ENCODE measurements around the gene PLPPR1.
A peak's percentile ranks its signal among the peaks of the same experiment; 100 is the strongest.
"Not testable (repeated sequence)": the region's sequence is repeated elsewhere in the genome, so short reads cannot be mapped to it uniquely, and the experiment has no call there.

Gene PLPPR1

DNA sequence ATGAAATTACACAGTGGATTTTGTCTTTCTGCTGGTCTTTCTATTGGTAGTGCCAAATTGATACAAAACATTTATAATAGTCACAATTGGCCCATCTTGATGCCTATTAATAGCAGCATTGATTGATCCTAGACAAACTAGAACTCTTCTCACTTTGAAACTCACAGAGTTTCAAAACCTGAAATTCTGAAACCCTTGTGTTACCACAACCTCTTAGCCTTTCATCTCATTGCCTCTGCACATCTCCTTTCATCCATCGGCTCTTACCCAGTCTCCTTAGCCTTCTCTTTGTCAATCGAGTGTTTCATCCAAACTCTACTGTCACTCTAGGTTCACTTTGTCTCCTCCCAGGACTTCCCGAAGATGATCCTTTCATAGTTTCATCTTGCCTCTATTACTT is 22.1 kb downstream of the PLPPR1 start:
- no peak for DNase-seq

DNA sequence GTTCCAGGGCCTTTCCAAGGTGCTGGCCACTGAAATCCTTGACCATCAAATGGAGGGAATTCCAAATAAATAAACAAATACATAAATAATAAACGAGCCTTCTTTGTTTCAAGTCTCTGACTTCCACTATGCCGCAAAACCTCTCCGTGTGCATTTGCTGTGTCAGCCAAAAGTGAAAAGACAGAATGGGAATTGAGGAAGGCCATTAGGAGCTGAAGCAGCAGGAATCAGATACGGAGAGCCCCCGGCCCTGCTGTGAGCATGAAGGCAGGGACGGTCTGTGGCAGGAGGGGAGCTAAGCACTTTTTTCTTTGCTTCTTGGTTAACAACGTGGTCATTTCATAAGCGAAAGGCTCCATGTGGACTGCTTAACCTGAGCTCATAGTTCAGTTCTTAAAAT is 26.1 kb downstream of the PLPPR1 start:
- no peak for DNase-seq

DNA sequence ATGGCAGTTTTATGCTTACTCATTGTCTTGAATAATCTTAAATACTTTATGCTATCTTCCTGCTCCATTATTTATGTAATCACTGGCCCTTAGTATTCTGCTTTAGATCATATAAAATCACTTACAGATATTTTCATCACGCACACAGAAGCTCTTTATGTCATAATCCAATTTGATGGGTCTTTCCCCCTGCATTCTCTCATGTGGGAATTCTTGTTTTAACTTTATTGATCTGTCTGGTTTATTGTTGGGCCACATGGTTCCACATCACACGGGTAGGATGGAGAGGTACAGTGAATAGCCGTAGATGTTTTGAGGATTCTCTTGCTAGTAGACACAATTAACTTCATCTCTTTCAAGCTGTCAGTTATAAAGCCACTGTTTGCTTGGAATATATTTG is 27.0 kb downstream of the PLPPR1 start:
- DNase-seq, result no peak

DNA sequence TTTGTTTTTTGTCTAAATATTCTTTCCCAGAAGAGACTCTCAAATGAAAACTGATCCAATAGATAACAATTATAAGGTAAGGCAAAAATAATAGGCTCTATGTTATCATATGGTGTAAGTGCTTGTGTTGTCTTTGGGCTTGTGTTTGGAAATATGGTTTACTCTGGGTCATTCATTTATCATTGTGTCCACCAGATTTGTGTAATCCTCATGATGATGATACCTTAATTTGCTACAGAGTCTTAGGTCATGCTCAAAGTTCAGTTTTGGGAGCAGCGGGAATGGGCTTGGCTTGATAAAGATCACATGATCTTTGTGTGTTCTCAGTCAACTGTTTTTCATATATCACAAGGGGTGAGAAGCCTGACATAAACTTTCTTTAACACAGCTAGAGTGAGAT is 34.2 kb downstream of the PLPPR1 start:
- no peak for DNase-seq

DNA sequence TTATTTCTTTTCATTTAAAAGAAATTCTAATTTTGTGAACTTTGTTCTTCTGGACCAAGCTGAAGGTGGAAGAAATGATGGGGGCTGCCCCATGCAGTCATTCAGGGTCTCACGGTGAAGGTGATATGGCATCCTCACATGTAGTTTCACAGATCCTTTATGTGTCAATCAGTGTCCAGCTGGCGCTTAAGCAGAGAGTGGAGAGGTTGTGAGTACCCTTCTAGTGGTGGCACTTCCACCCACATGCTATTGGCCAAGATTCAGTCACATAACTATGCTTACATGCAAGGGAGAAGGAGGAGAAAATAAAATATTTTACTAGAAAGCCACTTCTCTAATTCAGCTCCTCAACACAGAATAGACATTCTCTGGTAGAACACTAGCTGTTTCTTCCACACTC is 34.7 kb downstream of the PLPPR1 start:
- no peak for DNase-seq

DNA sequence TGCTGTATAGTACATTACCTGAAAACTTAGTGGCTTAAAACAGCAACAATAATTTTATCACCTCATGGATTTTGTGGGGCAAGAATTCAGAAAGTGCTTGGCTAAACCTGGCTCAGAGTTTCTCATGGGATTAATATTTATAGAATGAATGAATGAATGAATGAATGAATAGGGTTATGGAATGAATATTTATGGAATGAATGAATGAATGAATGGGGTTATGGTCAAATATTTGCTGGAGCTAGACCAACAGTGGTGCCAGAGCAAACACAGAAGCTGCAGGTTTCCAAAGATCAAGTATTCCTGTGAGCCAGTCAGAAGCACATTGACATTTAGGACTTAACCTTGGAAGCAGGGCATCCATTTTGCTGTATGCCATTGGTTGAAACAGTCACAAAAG is 35.7 kb downstream of the PLPPR1 start:
- no peak for DNase-seq

DNA sequence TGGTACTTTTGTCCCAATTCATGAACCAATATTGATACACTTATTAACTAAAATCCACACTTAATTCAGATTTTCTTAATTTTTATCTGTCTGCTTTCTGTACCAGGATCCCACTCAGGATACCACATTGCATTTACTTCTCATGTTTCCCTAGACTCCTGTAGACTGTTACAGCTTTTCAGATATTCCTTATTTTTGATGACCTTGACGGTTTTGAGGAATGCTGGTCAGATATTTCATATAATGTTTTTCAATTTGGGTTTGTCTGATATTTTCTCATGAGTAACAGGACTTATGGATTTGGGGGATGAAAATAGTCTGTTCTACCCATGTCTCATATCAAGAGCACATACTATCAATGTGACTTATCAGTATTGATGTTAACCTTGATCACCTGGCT is 37.4 kb downstream of the PLPPR1 start:
- no peak for DNase-seq

DNA sequence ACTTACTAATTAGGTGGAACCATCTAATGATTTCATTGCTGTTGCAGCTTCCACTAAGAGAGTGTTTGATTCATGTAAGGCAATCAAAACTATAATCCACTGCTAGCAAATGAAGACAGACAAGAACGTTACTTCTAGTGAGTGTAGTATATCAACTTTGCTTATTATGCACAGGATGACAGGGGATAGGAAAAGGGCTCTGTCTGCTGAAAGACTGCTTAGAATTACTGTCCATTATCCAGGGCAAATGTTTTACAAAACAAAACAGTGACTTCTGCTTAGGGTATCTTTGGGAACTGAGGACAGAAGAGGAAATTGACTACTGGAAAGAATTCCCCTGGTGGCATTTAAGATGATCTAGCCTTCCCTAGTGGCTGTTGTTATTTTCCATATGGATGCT is 40.2 kb downstream of the PLPPR1 start:
- no peak for DNase-seq

DNA sequence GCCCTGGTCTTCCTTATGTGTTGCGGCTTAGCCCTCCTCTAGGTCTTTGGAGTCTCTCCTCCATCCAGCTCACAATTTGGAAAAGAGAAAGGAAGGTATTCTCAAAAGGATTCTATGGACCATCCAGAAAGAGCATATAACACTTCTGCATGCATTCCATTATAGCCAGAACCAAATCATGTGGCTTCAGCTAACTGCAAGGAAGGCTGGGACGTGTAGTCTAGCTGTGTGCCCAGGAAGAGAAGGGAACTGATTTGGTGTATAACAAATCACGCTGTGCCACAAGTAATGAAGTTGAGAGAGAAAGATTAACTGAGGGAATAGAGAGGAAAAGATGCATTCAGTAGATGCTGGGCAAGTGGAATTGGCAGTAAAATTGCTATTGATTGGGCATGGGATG is 43.7 kb downstream of the PLPPR1 start:
- DNase-seq, result no peak

DNA sequence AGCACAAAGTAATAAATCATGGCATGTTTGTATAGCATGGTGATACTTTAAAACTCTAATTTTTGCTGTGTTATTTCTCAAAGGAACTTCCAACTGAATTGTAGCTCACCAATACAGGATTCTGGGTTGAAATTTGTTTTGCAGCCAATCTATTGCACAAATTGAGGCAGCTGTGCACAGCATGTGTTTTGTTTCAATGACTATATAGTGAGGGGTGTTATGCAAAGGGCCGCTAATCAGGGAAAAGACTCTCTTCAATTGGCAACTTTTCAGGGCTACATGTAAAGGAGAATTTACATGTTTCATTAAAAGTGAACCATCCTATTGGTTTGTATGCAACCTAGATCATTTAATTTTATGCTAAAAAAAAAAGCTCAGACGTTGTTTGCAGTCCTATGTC is 44.6 kb downstream of the PLPPR1 start:
- DNase-seq, result no peak

DNA sequence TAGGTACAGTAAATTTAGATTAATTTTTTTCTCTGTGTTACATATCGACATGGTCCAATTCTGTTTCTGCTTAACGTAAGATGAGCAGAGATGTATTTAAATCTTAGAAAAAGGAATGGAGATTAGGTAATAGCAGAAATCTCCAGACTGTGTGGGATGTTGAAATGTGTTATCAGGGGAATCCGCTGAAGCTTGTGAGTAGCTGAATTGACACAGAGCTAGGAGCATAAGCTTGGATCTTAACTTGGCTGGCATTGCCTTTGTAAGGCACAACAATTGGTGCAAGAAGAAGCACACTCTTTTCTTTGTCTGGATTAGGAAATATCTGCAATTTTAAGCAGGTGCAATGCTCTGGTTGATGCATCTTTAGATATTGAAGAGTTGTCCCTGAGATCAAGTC is 53.1 kb downstream of the PLPPR1 start:
- DNase-seq, result no peak

DNA sequence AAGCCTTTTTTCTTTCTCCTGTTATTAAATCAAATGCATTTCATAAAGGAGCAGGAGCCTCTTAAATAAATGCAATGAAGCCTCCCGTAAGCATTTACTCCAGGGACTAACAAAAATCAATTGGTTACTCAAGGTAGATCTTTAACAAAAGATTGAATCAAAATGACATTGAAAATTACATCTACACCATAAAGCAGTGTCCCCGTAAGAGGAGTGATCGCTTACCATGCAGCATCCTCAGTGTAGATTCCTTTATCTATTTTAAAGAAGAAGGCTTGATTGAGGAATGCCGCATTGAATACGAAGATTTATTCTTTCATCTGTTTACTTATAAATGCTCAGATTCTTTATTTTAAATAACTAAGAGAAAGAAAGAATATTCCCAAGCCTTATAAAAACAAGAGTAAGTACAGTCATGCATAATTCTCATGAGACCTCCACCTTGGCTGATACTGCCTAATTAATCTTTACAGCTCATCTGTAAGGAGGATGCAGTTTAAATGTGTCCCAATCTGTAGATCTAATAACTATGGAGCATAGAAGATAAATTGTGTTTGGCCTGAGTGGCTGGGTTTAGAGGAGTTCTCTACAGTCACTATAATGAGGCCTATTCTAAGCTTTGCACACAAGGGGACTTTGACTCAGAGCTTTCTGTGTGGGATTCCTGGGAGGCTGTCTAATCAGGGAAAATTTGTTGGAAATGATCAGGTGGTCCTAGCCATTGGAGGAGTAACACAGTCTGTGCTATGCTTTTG is 55.1 kb downstream of the PLPPR1 start:
- DNase-seq, result no peak

DNA sequence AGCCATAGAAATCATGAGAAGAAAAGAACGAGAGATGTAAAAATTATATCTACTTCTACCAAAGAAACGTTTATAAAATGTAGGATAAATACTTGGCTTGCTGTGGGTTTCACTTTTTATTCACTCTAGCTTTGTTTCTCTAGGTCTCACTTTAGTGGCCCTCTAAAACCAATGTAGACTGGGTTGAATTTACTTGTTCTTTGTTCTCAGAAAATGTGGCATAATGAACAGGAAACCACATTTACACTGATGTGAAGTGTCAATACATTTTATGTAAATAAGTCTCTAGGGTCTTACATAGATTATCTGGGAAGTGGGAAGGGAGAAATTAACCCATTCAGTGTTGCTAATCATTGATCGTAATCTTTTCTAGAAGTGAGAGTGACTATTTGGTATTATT is 58.9 kb downstream of the PLPPR1 start:
- no peak for DNase-seq

DNA sequence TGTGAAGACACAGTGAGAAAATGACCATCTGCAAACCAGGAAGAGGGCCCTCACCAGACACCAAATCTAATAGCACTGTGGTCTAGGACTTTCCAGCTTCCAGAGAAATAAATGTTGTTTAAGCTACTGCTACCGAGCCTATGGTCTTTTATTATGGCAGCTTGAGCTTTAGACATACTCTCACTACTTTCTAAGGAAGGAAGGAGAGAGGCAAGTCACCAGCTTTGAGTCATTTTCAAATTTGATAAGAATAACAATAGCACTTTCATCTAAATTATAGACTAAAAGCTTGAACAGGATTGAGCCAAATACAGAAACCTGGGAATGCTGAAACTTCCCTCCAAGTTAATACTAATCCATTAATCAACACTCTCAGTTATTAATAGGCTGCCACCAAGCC is 64.4 kb downstream of the PLPPR1 start:
- DNase-seq, result no peak

DNA sequence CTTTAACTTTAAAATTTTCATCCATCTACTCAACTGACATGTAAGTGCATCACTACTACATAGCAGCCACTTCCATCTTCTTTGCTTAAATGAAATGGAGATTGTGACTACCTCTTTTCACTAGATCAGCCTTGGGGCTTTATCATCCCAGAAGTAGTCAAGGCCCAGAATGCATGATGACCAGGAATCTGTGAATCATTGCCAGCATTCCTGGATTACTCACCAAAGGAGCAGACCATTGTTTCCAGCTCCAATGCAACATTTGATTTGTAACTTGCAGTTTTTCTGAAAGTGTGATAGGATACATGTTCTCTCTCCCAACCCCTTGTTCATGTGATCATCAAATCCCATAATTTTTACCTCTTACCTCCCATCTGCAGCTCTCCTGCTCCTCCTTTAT is 65.1 kb downstream of the PLPPR1 start:
- no peak for DNase-seq

DNA sequence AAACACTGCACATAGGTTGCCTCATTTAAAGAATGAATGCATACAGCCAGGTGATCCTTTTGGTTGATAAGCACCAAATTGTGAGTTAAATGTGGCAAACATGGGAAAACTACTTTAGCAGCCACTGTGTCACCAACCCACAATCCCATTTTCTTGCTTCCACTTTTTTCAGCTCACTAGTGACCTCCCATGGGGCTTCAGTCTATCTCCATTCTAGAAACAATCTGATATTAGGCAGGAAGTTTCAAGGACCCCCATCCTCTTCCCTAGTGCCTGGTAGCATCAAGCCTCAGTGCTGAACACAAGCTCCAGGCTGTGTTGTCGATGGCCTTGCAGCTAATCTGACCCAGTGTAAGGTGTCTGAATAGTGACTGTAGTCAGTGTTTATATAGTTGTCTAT is 66.2 kb downstream of the PLPPR1 start:
- no peak for DNase-seq

DNA sequence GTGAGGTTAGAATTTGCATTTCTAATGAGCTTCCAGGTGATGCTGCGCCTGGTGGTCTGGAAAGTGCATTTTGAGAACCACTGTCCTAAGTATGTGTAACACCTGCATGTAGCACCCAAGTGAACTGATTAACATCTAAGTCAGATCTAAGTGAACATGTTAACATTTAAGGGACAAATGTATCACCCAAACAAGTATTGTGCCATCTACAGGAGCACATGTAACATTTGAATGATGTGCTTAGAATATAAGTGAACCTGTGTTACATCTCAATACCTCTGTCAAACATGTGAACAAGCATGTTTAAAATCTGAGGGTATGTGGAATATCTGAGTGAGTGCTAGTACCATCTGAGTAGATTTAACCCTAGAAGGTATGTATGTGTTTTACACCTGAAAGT is 68.7 kb downstream of the PLPPR1 start:
- DNase-seq, result no peak

DNA sequence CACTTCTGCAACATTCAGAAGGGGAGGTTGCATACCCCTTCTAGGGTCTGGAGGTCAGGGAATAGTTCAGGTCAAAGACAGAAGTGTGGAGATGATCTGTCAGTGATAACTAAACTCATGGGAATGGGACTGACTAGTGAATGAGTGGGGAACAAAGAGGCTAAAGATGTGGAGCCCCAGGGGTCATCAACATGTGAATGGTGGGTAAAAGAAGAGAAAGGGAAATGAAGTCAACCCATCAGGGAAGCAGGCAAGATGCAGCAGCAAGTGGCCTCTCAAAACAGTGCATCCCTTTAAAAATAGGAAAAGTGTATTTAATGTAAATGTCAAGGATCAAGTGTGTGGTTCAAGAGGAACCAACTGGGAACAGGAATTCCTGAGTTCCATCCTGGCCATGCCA is 69.9 kb downstream of the PLPPR1 start:
- no peak for DNase-seq

DNA sequence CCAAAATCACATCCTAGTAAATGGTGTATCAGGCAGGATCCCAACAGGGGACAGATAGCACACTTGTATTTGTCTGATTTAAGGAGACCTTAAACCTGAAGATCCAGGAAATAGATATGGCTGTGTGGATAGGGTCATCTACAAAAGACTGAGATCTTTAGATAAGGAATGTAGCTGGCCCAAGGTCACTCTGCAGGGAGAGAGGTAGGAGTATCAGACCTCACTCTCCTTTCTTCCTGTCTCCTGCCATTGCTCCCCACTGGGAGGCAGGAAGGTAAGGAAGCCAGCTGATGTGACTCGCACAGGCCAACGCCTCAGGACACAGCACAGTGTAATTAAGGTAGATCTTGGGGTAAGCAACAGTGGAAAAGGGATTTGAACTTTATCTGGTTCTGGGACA is 85.8 kb downstream of the PLPPR1 start:
- no peak for DNase-seq

DNA sequence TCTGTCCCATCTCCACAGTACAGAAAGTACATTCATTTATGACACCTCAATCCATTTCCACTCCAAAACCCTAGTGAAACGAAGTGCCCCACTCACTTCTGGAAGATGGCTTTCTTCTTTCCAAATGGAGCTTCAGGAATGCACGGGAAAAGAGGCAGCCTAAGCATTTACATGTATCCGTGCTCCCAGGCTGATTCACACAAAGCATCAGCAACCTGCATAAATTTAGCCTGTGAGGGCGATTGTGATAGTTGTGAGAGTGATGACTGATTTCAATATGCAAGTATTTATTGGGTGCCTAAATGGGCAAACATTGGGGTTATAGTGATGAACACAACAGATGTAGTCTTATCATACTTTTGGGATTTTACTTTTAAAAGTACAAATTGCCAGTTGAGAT is 86.6 kb downstream of the PLPPR1 start:
- DNase-seq, result no peak

DNA sequence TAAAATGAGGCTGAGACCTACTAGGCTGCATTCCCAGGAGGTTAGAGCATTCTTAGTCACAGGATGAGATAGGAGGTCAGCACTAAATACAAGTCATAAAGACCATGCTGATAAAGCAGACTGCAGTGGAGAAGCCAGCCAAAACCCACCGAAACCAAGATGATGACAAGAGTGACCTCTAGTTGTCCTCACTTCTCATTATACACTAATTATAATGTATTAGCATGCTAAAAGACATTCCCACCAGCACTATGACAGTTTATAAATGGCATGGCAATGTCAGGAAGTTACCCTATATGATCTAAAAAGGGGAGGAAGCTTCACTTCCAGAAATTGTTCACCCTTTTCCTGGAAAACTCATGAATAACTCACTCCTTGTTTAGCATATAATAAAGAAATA is 88.6 kb downstream of the PLPPR1 start:
- DNase-seq, result no peak

DNA sequence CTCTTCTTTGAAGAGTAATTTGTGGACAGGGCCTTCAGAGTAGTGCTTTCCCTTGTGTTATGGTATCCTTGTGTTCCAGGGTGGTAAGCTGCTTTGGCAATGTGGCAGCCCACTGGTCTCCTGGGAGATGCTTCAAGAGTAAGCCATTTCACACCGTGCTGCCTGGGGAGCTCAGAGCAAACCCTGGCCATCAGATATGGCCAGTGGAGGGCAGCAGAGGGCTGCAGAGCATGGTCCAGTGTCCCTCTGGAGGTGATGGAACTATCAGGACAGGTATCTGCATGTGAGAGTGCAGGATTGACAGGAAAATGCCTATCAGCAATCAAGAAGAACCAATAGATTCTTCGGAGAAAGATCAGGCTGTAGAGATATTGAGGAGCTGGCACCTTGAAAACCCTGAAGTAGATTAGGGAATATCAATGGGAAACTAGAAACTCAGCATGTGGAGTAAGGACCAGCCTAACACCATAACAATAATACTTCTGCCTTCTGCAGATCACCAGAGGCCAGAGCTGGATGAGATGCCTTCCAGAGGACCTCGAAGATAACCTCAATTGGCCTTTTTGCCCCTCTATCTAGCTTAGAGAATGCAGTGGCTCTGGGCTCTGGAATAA is 90.8 kb downstream of the PLPPR1 start:
- DNase-seq, result peak; percentile 11 to 44 (median 18)

DNA sequence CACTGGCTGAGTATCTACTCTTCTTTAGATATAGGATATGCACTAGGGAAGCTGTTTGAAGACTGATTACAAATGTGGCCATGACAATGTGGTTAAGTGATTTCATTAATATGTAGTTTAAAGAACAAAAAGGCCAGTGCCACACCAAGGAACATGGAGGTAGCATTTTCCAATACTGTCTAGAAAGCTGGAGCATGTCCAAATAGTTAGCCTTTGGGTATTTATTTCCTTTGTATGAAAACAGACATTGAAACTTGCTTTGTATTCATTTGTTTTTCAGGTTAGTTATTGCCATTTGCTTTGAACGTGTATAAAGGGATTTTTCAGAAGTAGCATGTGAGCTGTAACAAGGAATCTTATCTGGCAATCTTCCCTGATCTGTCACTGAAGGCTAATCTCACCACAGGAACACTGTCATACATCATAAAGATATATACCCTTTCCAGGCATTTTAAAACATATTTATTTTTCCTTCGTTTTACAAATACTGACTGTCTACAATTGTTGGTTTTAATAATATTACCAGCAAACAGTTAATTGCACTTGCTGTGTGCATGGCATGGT is 93.4 kb downstream of the PLPPR1 start:
- DNase-seq, result no peak

DNA sequence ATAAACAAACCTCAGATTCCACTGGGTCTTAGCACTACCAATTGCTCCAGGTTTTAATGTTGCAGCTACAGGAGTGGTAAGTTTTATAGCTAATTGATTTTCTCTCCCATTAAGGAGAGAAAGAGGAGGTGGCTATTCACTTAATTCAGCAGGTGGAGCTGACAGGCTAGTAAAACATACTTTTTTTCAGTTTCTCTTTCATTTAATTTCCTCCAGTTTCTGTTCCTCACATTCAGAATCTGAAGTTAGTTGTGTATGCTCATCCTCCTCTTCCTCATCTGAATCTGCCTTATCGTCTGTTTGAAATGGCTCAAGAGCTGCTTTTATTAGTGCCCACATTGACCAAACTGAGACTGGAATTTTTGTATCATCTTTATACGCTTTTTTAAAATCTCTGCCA is 98.0 kb downstream of the PLPPR1 start:
- no peak for DNase-seq

DNA sequence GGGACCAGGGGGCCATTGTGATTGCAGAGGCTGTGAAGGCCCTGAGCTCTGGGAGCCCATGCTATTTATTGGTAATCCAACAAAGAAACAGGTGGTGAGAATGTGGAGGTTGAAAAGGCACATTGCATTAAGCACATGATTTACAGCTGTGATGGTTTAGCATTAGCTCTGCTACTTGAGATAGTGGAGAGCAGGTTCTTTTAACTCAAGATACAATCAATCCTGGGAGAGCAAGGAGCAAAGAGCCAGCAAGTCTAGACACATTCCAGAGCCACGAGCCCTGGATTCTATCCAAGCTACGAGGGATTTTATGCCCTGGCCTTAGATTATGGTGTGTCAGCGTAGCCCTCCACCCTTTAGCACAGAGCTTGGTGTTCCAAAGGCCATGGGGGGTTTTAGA is 98.8 kb downstream of the PLPPR1 start:
- not testable (repeated sequence) for DNase-seq
